Hippocampal formation (tissue), 2 donors: Measurements from ENCODE around the gene TBC1D12.
A peak's percentile ranks its signal among the peaks of the same experiment; 100 is the strongest.

Experiments used
- DNase-seq, 2 donors: peaks; one replicate each; lab custom pipeline; 2025; lab: John Stamatoyannopoulos, UW

The TBC1D12 gene

DNA sequence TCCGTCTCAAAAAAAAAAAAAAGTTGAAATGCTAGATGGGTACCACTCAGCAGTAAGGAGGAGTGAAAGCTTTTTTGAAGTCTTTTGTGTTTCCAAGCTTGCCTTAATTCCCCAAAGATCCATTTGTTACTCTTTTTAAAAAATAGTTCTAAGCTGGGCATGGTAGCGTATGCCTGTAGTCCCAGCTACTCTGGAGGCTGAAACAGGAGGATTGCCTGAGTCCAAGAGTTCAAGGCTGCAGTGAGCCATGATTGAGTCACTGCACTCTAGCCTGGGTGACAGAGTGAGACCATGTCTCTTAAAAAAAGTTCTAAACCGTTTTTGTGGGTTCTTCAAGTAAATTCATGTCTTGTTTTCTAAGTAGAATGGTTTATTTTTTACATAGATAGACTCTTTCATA, 5.3 kb downstream of the TBC1D12 start:
- no peak for DNase-seq

DNA sequence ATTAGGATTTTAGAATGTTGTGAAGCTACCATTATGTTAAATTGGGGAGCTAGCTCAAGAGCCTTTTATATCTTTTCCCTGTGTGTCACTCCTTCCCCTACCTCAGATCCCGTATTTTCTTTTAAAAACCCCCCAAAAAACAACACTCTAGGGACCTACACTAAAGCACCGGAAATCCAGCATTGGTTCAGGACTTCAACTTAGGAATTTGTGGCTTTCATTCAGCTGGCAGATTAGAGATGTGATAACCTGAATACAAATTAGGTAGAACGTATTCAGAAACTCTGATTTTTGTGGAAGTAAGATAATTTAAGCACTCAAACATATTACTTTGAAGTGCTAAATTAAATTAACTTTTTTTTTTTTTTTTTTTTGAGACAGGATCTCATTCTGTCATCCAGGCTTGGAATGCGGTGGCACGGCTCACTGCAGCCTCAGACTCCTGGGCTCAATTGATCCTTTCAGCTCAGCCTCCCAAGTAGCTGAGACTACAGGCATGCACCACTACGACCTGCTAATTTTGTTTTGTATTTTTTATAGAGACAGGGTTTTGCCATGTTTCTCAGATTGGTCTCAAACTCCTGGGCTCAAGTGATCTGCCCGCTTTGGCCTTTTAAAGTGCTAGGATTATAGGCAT, 6.8 kb downstream of the TBC1D12 start:
- DNase-seq: no peak

DNA sequence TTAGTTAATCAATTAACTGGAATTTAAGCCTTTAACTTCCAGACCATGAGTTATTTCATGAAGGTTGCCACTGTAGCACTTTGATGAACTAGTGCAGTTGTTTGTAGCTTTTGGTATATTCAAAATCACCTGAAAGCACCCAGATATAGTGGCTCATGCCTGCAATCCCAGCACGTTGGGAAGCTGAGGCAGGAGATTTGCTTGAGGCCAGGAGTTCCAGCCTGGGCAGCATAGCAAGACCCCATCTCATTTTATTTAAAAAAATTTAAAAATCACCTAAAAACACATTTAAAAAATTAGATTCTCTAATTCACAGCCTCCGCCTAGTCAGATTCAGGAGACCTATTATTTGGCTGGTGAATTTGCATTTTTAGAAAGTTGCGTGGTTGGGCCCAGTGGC, 9.0 kb downstream of the TBC1D12 start:
- no peak for DNase-seq

DNA sequence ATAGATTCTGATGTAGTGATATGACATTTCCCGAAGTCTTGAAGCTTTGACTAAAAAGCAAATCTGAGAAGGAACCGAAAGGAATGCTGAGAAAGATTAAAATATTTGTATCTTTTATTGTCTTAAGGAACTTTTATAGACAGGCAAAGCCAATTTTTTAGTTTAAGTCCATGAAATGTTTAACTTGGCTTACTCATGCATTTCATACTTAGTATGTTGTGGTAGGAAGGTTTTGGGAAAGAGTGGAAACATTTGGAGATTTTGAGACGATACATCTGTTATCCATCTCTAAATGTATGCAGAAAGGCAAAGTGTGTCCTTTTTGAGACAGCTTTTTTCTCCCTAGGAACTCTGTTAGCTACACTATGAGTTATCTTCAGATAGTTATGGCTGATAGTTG, 10.1 kb downstream of the TBC1D12 start:
- DNase-seq: no peak

DNA sequence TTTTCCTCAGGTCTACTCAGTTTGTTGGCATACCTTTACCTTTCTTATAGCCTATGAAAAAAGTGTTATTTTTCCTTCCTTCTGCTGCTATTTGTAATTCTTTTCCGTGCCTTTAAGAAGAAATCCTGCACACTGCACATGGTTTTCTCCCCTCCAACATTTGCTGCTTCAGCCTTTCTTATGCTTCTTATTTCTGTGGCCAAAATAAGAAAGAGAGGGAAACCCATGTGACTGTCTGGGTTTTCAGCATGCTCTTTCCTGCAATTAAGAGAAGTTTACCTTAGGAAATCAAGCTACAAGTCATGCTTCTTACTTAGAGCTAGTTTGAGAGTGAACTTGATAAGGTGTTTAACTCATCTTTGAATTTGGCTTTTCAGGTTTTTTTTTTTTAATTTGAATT, 11.0 kb downstream of the TBC1D12 start:
- DNase-seq: peak in 1 of 2 donors; percentile 29

DNA sequence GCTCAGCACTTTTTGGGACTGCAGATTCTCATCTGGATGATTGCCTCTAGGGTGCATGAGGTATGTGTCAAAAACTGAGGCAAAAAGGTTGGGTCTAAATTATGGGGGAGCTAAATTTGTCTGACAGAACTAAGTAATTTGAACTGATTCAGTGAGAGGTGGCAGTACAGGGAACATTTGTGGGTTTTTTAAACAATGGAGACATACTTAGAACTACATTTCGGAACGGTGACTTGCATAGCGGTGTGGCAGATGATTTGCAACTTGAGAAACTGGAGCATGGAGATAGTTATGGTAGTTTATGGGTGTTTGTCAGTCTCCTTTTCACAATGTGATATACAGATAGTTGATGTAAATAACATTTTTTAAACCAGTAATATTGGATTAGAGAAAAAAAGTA, 14.6 kb downstream of the TBC1D12 start:
- DNase-seq: no peak

DNA sequence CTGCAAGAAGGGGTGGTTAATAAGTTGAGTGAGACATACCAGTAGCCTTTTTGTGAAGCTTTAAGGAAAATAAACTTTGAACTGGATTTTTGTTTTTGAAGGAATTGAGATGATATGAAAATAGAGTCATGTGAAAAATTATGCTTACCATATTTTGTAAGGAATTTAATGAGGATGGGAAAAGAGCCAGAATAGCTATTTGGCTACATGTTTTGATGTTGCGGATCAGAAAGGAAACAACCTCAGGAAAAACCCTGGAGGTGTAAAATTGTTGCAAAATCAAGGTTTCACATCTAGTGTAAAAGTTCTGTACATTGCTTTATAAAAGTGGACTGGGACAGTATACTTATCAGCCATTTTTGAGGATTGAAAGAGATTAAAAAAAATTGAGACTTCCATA, 15.0 kb downstream of the TBC1D12 start:
- no peak for DNase-seq

DNA sequence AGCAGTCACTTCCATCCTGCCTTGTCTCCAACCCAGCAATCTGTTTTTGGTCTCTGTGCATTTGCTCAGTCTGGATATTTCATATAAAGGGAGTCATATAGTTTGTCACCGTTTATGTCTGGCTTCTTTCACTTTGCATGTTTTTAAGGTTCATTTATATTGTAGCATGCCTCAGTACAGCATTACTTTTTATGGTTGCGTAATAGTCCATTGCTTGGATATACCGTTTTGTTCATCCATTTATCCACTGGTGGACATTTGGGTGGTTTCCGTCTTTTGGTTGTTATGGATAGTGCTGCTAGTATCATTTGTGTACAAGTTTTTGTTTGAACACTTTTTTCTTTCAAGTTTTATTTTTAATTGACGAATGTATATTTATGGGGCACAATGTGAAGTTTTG, 18.2 kb downstream of the TBC1D12 start:
- no peak for DNase-seq

DNA sequence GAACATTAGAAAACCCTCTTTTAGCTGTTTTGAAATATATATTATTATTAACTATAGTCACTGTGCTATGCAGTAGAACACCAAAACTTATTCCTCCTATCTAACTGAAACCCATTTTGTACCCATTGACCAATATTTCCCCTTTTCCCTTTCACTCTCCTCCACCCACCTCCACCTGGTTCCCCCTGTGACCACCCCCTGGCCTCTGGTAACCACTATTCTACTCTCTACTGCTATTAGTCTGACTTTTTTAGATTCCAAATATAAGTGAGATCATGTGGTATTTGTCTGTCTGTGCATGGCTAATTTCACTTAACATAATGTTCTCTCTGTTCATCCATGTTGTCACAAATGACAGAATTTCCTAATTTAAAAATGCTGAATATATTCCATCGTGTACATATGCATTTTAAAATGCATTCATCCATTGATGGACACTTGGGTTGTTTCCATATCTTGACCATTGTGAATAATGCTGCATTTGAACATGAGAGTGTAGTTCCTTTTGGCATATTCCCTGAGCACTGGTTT, 18.7 kb downstream of the TBC1D12 start:
- no peak for DNase-seq

DNA sequence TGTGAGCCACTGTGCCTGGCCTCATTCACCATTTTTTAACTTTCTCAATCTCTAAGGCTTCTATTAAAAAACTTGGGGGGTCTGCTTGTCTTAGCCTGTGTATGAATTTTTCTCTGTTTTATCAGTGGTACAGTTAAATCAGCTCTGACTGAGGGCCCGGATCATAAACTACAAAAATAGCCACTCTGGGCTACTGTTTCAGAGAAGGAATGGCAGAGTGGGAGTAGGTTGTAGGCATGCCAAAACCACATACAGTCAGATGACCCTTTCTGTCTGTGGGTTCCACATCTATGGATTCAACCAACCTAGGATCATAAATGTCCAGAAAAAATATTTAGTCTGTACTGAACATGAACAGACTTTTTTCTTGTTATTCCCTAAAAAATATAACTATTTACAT, 21.3 kb downstream of the TBC1D12 start:
- no peak for DNase-seq

DNA sequence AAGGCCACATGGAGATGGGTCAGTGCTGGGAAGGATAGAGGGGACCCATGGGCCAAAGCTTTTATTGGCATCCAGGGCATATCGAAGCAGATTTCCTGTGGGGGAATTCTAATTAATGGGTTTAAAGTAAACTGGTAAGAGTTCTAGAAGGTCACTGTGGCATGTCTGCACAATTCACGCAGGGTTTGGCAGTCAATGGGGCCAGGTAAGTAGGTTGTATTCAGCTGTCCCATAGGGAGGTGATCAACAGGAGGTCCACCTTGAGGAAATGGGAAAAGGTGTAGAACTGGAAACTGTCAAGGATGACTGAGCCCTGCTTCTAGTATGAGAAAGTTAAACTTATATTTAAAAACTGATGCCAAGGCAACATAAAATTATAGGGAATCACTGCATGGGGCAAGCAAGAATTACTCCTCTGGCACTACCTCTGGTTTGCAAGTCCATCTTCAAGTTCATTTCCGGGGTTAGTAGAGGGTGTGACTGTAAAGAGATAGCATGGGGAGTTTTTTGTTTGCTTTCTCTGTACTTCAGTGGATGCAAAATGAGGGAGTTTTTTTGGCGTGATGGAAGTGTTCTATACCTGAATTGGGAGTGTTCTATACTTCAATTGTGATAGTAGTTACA, 22.5 kb downstream of the TBC1D12 start:
- no peak for DNase-seq

DNA sequence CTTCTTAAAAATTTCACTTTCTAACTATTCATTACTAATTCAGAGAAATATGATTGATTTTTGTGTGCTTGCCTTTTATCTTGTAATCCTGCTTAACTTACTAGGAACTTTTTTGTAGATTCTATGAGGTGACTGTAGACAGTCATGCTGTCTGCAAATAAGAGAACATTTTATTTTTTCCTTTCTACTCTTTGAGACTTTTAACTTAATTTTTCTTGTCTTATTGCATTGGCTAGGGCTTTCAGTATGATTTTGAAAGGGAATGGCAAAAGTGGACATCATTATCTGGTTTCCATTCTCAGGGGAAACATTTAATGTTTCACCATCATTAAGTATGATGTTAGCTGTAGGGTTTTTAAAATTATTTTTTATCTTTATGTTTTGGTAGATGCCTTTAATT, 23.6 kb downstream of the TBC1D12 start:
- no peak for DNase-seq

DNA sequence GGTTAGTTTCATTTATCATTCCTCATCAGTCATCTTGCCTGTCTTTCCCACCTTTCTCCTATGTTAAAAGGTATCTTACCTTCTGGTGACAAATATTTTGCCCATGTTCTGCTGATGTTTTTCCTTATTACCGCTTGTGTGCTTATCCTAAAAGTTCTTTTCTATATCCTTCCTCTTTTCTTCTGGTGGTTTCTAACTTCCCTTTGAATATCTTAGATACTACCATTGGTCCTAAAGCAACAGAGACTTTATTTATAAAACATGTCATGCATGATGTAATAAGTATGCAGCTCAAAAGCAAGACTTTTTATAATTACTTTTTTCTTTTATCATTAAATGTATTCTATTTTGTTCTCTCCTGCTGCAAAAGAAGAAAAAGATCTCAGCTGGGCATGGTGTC, 24.8 kb downstream of the TBC1D12 start:
- no peak for DNase-seq

DNA sequence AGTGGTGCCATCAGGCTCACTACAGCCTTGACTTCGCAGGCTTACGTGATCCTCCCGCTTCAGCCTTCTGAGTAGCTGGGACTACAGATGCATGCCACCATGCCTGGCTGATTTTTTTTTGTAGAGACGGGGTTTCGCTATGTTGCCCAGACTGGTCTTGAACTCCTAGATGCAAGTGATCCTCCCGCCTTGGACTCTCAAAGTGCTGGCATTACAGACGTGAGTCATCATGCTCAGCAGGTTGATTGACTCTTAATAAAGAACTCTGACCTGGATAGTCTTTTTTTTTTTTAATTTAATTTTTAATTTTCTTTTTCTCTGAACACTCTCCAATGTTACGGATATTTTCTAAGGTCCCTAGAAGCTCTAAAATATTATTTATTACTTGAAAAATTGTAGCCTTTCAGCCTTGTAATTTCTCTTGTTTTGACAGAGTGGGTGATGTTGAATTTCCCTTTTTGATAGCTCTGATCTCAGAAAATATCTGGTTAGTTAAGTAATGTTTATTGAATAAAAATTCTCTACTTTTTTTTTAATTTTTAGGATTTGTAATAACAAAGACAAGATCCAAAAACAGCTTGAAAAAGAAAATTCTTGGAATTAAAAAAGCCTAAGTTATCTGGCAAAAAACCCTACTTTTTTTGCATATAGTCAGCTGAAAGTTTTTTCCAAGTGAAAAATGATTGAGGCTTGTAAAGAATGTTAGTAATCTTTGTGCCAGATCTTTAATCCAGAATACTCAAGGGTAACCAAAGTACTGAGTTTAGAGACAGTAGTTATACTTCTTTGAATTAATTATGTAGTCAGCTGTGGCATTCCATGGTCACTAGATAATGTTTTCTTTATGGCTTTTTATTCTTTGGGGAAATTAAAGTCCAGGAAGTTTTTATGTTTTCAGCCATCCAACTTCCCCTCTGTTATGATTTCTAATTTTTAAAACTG, 26.7 kb downstream of the TBC1D12 start:
- no peak for DNase-seq

DNA sequence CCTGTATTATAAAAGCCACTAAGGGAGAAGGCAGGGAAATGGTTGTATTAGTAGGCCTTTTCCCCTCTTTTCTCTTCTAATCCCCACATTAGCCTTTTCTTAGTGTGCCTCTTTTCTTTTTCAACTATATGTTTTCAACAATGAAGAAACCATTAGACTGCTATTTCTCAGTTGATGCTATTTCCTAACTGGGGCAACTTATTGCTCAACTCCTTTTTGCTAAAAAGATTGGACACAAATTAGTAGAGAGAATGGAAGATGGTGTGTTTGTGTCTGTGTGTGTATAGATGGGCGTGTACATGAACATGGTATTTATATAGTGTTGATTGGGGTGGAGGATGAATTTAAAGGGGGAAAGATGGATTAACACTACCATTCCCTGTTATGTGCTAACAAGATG, 28.4 kb downstream of the TBC1D12 start:
- no peak for DNase-seq

DNA sequence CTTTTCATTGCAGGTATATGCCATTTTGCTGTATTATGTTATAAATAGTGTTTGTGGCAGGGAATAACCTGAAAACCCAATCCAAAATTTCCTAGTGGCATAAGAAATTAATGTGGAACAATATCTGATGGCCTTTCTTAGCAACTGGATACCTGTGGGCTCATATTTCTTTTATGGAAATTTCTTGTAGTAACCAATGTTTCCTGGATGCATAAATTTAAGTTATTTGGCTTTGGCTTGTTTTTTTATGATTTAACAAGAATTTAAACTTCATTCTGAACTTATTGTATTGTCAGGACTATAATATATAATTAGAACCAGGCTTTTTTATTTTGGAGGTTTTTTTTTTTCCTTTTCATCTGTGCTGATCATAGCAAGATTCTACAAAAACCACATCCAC, 30.1 kb downstream of the TBC1D12 start:
- no peak for DNase-seq

DNA sequence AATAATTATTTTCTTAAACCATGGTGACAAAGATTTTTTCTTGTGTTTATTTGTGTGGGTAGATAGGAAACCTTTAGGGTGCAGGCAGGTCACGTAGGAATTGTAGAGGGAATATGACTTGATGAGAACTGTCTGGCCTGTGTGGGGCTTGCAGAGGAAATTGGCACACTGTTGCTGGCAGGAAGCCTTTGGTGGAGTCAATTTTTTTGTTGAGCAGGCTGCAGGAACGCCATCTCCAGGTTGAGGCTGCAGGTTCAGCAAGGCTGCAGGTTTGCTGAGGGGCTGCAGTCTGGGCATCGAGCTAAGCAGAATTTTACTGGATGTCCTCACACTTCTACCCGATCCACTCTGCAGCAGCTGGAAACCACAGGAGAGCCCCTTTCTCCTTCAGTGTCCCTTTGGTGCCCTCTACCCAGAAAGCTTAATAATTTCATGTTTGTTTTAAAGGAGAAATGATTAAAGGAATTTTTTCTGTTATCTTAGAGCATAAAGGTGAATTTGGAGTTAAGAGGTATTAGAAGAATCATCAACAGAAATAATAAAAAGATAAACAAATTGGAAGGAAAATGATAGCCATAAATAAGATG, 37.0 kb downstream of the TBC1D12 start:
- no peak for DNase-seq

DNA sequence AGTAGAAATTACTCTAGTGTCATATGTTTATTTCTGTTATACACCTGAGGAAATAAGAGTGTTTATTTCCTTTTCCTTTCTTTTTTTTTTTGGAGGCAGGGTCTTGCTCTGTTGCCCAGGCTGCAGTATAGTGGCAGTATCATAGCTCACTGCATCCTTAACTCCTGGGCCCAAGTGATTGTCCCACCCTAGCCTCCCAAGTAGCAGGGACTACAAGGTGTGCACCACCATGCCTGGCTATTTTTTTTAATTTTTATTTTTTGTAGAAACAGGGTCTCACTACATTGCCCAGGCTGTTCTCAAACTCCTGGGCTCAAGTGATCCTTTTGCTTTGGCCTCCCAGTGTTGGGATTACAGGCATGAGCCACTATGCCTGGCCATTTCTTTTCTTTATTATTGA, 37.8 kb downstream of the TBC1D12 start:
- no peak for DNase-seq

DNA sequence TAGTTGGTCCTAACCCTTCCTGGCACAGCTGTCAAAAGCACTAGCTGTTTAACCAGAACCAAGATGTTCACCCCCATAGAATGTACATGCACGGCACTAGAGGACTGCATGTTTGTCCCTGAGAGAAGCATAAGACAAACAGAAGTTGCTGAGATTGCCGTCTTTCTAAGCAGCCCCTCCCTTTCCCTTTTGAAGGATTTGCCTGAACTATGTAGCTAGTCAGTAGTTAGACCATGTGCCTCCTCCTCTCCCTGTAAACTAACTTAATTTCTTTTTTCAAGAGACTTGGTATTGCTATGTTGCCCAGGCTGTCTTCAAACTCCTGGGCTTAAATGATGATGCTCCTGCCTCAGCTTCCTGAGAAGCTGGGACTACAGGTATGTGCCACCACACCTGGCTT, 40.7 kb downstream of the TBC1D12 start:
- DNase-seq: no peak

DNA sequence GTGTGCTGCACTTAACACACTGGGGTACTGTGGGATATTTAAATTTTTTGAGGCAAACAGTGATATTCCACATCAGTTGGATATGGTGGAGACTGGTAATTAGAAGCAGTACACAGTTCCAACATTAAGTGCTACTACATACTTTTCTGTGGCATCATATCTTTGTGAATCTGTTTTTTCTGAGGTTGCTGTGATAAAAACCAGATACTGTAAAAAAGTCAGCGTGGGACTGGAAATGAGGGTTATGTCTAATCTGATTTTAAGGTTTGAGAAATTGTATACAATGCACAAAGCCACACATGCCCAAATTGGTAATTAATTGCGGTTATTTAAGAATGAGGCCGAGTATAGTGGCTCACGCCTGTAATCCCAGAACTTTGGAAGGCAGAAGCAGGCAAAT, 41.2 kb downstream of the TBC1D12 start:
- no peak for DNase-seq

DNA sequence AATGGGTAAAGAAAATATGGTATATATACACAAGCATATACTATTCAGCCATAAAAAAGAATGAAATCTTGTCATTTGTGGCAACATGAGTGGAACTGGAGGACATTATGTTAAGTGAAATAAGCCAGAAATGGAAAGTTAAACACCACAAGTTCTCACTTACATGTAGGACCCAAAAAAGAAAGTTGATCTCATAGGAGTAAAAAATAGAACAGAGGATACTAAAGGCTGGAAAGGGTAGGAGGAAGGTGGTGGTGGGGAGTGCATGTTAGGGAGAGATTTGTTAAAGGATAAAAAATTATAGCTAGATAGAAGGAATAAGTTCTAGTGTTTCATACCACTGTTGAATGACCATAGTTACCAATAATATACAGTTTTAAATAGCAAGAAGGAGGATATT, 48.4 kb downstream of the TBC1D12 start:
- no peak for DNase-seq

DNA sequence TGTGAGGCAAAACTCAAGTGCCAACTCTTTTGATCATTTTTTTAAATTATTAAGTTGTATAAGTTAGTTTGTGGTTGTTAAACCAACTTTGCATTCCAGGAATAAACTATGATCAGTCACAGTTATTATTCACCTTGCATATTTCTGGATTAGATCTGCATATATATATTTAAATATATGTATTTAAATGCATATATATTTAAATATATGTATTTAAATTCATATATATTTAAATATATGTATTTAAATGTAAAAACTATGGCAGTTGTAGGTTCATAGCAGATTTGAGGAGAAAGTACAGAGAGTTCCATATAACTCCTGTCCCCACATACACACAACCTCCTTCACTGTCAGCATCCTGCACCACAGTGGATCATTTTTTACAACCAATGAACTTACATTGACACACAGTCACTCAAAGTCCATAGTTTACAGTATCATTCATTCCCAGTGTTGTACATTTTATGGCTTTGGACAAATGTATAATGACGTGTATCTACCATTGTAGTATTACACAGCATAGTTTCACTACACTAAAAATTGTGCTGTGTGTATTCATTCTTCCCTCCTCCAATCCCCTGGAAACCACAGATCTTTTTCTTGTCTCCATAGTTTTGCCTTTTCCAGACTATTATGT, 49.7 kb downstream of the TBC1D12 start:
- no peak for DNase-seq
